Heart left ventricle (tissue), 16 donors: ENCODE results near the gene IGF1R. TPM values are rescaled to one million over a fixed set of nuclear protein-coding genes. Genes with fewer than 3 reads are reported as not detected.
A peak's percentile ranks its signal among the peaks of the same experiment; 100 is the strongest.

Experiments
- ATAC-seq, 4 donors: fragments of 200-7000 bp; cut with Tn5 transposase; one replicate each; pipeline ENCODE4 v1.9.1; 2020 to 2022; ENCODE audit warnings: moderate library complexity in 4 of 4, mild to moderate bottlenecking in 3 of 4, moderate number of reproducible peaks in 1 of 4
- DNase-seq, 5 donors: peaks; one replicate each; pipeline ENCODE4 v3.0.0-alpha.2; 2020
- H3K27ac ChIP-seq, 12 donors: fragments of 200-600 bp; sonication (generic) in 4 of 12; one replicate each; pipeline versions ENCODE4 v1.5.0 to v1.8.0; 2016 to 2022; ENCODE audit warnings: mild to moderate bottlenecking in 2 of 12
- H3K27me3 ChIP-seq, 9 donors: fragments of 200-600 bp; sonication (generic) in 2 of 9; one replicate each; pipeline versions ENCODE4 v1.5.1 to v1.8.0; 2016 to 2022; ENCODE audit warnings: mild to moderate bottlenecking in 3 of 9
- H3K36me3 ChIP-seq, 9 donors: fragments of 200-600 bp; sonication (generic) in 2 of 9; one replicate each; pipeline versions ENCODE4 v1.5.0 to v1.8.0; 2018 to 2022; ENCODE audit warnings: mild to moderate bottlenecking in 2 of 9
- H3K4me1 ChIP-seq, 12 donors: fragments of 200-600 bp; sonication (generic) in 4 of 12; one replicate each; pipeline versions ENCODE4 v1.5.0 to v1.8.0; 2016 to 2022; ENCODE audit warnings: mild to moderate bottlenecking in 3 of 12
- H3K4me3 ChIP-seq, 12 donors: fragments of 200-600 bp; sonication (generic) in 4 of 12; one replicate each; pipeline versions ENCODE4 v1.5.0 to v1.8.0; 2017 to 2022; ENCODE audit warnings: mild to moderate bottlenecking in 9 of 12, moderate library complexity in 4 of 12
- H3K9me3 ChIP-seq, 12 donors: fragments of 200-600 bp; sonication (generic) in 4 of 12; one replicate each; pipeline versions ENCODE4 v1.5.0 to v1.8.0; 2016 to 2022; ENCODE audit warnings: mild to moderate bottlenecking in 1 of 12
- CTCF ChIP-seq, 12 donors: fragments of 200-600 bp; sonication (generic) in 4 of 12; IDR thresholded peaks; one replicate each; pipeline versions ENCODE4 v1.5.0 to v1.8.0; 2018 to 2022; ENCODE audit warnings: antibody characterized with exemption in 12 of 12, mild to moderate bottlenecking in 5 of 12
- POLR2A ChIP-seq, 2 donors: fragments of 450-650 bp; IDR thresholded peaks; one replicate each; pipeline ENCODE4 v1.6.1; 2017; ENCODE audit warnings: antibody characterized with exemption in 2 of 2, mild to moderate bottlenecking in 2 of 2, moderate library complexity in 2 of 2
- WGBS, 4 donors: extraction: QIAGEN DNeasy Blood & Tissue Kit in 2 of 4; methylation state at CpG; one replicate each; pipeline versions ENCODE4 v1.1.5 to v1.1.7; 2013 to 2018; 5-methylcytosine and 5-hydroxymethylcytosine counted together
- intact Hi-C, 10 donors: fragments of 100-400 bp; cut with DNase I; formaldehyde crosslinking; loops; one replicate each; pipeline versions ENCODE4 v1.11.1 to v1.14.2; 2022
- polyA plus RNA-seq, 2 donors: library from polyadenylated mRNA; stranded (reverse); fragments of 200-250 nt; gene quantifications; one replicate each; pipeline ENCODE4 v1.2.3, GENCODE V29; 2013
- total RNA-seq, 9 donors: library from RNA; depleted of rRNA in 2 of 9; stranded (reverse); fragments of >200 nt in 2 of 9; fragmentation: NEBNext Ultra II Directional in 3 of 9; extraction: Animal tissue kit (Norgen Biotek cat#: 25700) in 3 of 9; gene quantifications; one replicate each; pipeline versions ENCODE4 v1.1.0 to v1.2.4, GENCODE V29; 2016 to 2023
- donor health status: ischemic (EF 13 %, LVEDD 7.1; RV severe dilation, severe dysfunction).
- donor health status: healthy with polysubstance abuse.
- donor health status: DM: no; HTN: yes; CAD: no.
- donor health status: DM: no; HTN: no; CAD: no.
- donor health status: ischemic (EF 25% LVEDD 6.9; RV normal size, moderate dysfunction).
- donor health status: ischemic (EF 25% LVEDD 5.7; RV mildly dilated, moderate dysfunction).
- donor health status: healthy.
- donor health status: DM: yes; HTN: yes; CAD: no.
- donor health status: ischemic (EF 35%, LVEDD 5.7; RV mildly dilated, moderate dysfunction).
- donor health status: nonischemic (EF 11% LVEDD 7.7; RV severe dilation, severe dysfunction).
- donor health status: DM: yes; HTN: yes; CAD: no.
- donor health status: PGD.
- donor health status: ischemic (EF 29% LVEDD 5.4; RV normal size, mild dysfunction).
- donor health status: nonischemic (EF 23%, LVEDD 6.1; RV moderate dilation, normal function).

The IGF1R gene
- total and polyA plus RNA-seq, 11 donors, result 7.4 to 93.1 (median 40.5) TPM

GRCh38 chr15:98954411-98954810, 306.1 kb downstream of the IGF1R start:
- Histone ChIP-seq H3K27me3 (no peaks in the 10 kb centered on the region), H3K4me1 (peaks cover 0 to 59% (median 34%) of the 10 kb centered on the region in 12 donors), H3K9me3 (no peaks in the 10 kb centered on the region), H3K4me3 (no peak overlapping the region), H3K36me3 (peaks cover 0 to 66% (median 40%) of the 10 kb centered on the region in 9 donors), H3K27ac (peak overlapping the region; percentile 58 to 90 (median 81))
- no peak for TF ChIP-seq CTCF (IDR thresholded peaks at IDR 0.05)
- TF ChIP-seq POLR2A (IDR thresholded peaks at IDR 0.05), result no peak
- DNase-seq (peak; percentile 76 to 91 (median 85)), ATAC-seq (peak; percentile 76 to 88 (median 85))
- intact Hi-C loops, result loop anchor here in 2 of 10 donors (10.0 kb wide), 1 partner anchor 100 kb away; no protein-coding TSS in a partner anchor
- WGBS, 4 donors, result 28 to 40% (median 37%) methylated on average over 5 of the region's 5 CpGs

GRCh38 chr15:98955331-98955730, 307.0 kb downstream of the IGF1R start:
- no peaks in the 10 kb centered on the region for H3K27me3 ChIP-seq
- TF ChIP-seq POLR2A (IDR thresholded peaks at IDR 0.05) (no peak), CTCF (IDR thresholded peaks at IDR 0.05) (no peak)
- H3K27ac ChIP-seq, result peak overlapping the region in 11 of 12 donors; percentile 62 to 90 (median 81)
- no peak overlapping the region for H3K4me3 ChIP-seq
- no peaks in the 10 kb centered on the region for H3K9me3 ChIP-seq
- peaks cover 0 to 63% (median 40%) of the 10 kb centered on the region in 9 donors for H3K36me3 ChIP-seq
- peaks cover 0 to 59% (median 34%) of the 10 kb centered on the region in 12 donors for H3K4me1 ChIP-seq
- ATAC-seq, result peak; percentile 31 to 66 (median 58)
- intact Hi-C loops, result loop anchor here in 3 of 10 donors (5.0 to 10.0 kb wide), 2 partner anchors 97 to 99 kb away; no protein-coding TSS in a partner anchor
- WGBS, 4 donors, result 40 to 62% (median 54%) methylated on average over 7 to 8 of the region's 8 CpGs
- DNase-seq, result peak; percentile 52 to 80 (median 69)

GRCh38 chr15:98955961-98956723, 307.8 kb downstream of the IGF1R start:
- peaks cover 0 to 54% (median 34%) of the 10 kb centered on the region in 12 donors for H3K4me1 ChIP-seq
- ATAC-seq (no peak), DNase-seq (peak in 1 of 5 donors; percentile 36)
- peak overlapping the region in 7 of 12 donors; percentile 81 to 90 (median 84) for H3K27ac ChIP-seq
- 69 to 83% (median 77%) methylated on average over 20 to 25 of the region's 25 CpGs for WGBS, 4 donors
- no peak overlapping the region for H3K4me3 ChIP-seq
- H3K36me3 ChIP-seq, result peaks cover 0 to 63% (median 45%) of the 10 kb centered on the region in 9 donors
- intact Hi-C loops, result loop anchor here in 3 of 10 donors (5.0 to 10.0 kb wide), 2 partner anchors 96 to 99 kb away; no protein-coding TSS in a partner anchor
- H3K27me3 ChIP-seq, result no peaks in the 10 kb centered on the region
- H3K9me3 ChIP-seq, result peaks cover 0 to 6% (median 0%) of the 10 kb centered on the region in 12 donors
- TF ChIP-seq POLR2A (IDR thresholded peaks at IDR 0.05) (no peak), CTCF (IDR thresholded peaks at IDR 0.05) (no peak)
